ENCODE results near the gene TXNDC11.

TXNDC11 gene

GRCh38 chr16:11757671-11758545, 15.3 kb upstream of the TXNDC11 start:
- DNase-seq (ENCODE audit: low spot score) = no peak
- TF ChIP-seq CTCF (IDR thresholded peaks at IDR 0.05; ENCODE audit: extremely low read depth, missing control alignments) = no peak

- DNase-seq (ENCODE audit: low spot score) = no peak
- TF ChIP-seq CTCF (IDR thresholded peaks at IDR 0.05; ENCODE audit: extremely low read depth, missing control alignments) = no peak
Measured at GRCh38 chr16:11756248-11756647, 13.6 kb upstream of the TXNDC11 start.

- DNase-seq (ENCODE audit: low spot score) = no peak
- no peak for TF ChIP-seq CTCF (IDR thresholded peaks at IDR 0.05; ENCODE audit: extremely low read depth, missing control alignments)
Measured at GRCh38 chr16:11755022-11755760, 12.5 kb upstream of the TXNDC11 start.

GRCh38 chr16:11752856-11753255, 10.2 kb upstream of the TXNDC11 start:
- DNase-seq (ENCODE audit: low spot score) = no peak
- TF ChIP-seq CTCF (IDR thresholded peaks at IDR 0.05; ENCODE audit: extremely low read depth, missing control alignments) = no peak

- TF ChIP-seq CTCF (IDR thresholded peaks at IDR 0.05; ENCODE audit: extremely low read depth, missing control alignments) = no peak
Measured at GRCh38 chr16:11750056-11750455, 7.4 kb upstream of the TXNDC11 start.

GRCh38 chr16:11748404-11749254, 6.0 kb upstream of the TXNDC11 start:
- no peak for DNase-seq (ENCODE audit: low spot score)
- TF ChIP-seq CTCF (IDR thresholded peaks at IDR 0.05; ENCODE audit: extremely low read depth, missing control alignments) = no peak

More at GRCh38 chr16:11750056-11750455, 7.4 kb upstream of the TXNDC11 start:
- no peak for DNase-seq (ENCODE audit: low spot score)

All from GM20000 (cell line).